Keratinocyte (primary cell): ENCODE data around the gene KIAA1217. TPM values are rescaled to one million over a fixed set of nuclear protein-coding genes. Genes with fewer than 3 reads are reported as not detected.

Experiments
- DNase-seq: peaks from one replicate; pipeline ENCODE4 v3.0.0-alpha.2; 2011; ENCODE audit warnings: low read depth, missing footprints, low spot score
- FAIRE-seq: peaks from 2 replicates; lab custom pipeline; 2011; peaks lifted over from hg19 to GRCh38; lab: Jason Lieb, UNC
- H2AFZ ChIP-seq: 2 replicates; pipeline ENCODE4 v1.6.0; 2012; ENCODE audit warnings: low read length, control low read depth, inconsistent platforms; ENCODE audit not compliant: control insufficient read depth
- H3K27ac ChIP-seq: 2 replicates; pipeline ENCODE4 v1.5.1; 2011; ENCODE audit warnings: low read length; ENCODE audit not compliant: control insufficient read depth, insufficient read depth
- H3K27me3 ChIP-seq: 3 replicates; pipeline ENCODE4 v1.6.0; 2011; ENCODE audit warnings: low read length; ENCODE audit not compliant: control insufficient read depth, insufficient read depth; ENCODE audit errors: extremely low read depth
- H3K36me3 ChIP-seq, 2 experiments: 2 replicates in 1 of 2; 3 replicates in 1 of 2; pipeline ENCODE4 v1.5.1; 2011; ENCODE audit warnings: low read length in 2 of 2, mild to moderate bottlenecking in 1 of 2; ENCODE audit not compliant: control insufficient read depth in 2 of 2, insufficient read depth in 2 of 2; ENCODE audit errors: extremely low read depth in 1 of 2
- H3K4me1 ChIP-seq: 3 replicates; pipeline ENCODE4 v1.5.1; 2011; ENCODE audit warnings: low read length; ENCODE audit not compliant: control insufficient read depth, insufficient read depth; ENCODE audit errors: extremely low read depth
- H3K4me2 ChIP-seq: 3 replicates; pipeline ENCODE4 v1.6.0; 2011; ENCODE audit warnings: low read depth, low read length; ENCODE audit not compliant: control insufficient read depth, insufficient read depth; ENCODE audit errors: extremely low read depth
- H3K4me3 ChIP-seq, 3 experiments: fragments of 200-600 bp in 1 of 3; sonication (generic) in 1 of 3; 2 replicates in 2 of 3; 3 replicates in 1 of 3; pipeline ENCODE4 v1.5.1; 2011 to 2016; ENCODE audit warnings: low read length in 3 of 3, mild to moderate bottlenecking in 3 of 3, control low read depth in 2 of 3, inconsistent platforms in 1 of 3, low read depth in 1 of 3, mixed read lengths in 1 of 3, mixed run types in 1 of 3, moderate library complexity in 1 of 3; ENCODE audit not compliant: control insufficient read depth in 2 of 3, insufficient read depth in 2 of 3; ENCODE audit errors: extremely low read depth in 1 of 3
- H3K79me2 ChIP-seq: 2 replicates; pipeline ENCODE4 v1.6.0; 2012; ENCODE audit warnings: low read length; ENCODE audit not compliant: control insufficient read depth, insufficient read depth
- H3K9ac ChIP-seq: 3 replicates; pipeline ENCODE4 v1.6.0; 2011; ENCODE audit warnings: low read length; ENCODE audit not compliant: control insufficient read depth, insufficient read depth; ENCODE audit errors: extremely low read depth
- H3K9me1 ChIP-seq: 3 replicates; pipeline ENCODE4 v1.6.0; 2011; ENCODE audit warnings: low read length; ENCODE audit not compliant: control insufficient read depth, insufficient read depth; ENCODE audit errors: extremely low read depth
- H3K9me3 ChIP-seq: 2 replicates; pipeline ENCODE4 v1.5.1; 2012; ENCODE audit warnings: low read depth, low read length; ENCODE audit not compliant: control insufficient read depth
- H4K20me1 ChIP-seq: 3 replicates; pipeline ENCODE4 v1.6.0; 2011; ENCODE audit warnings: low read length; ENCODE audit not compliant: control insufficient read depth, insufficient read depth; ENCODE audit errors: extremely low read depth
- CTCF ChIP-seq, 3 experiments: IDR thresholded peaks in 1 of 3; conservative IDR thresholded peaks in 1 of 3; optimal IDR thresholded peaks in 1 of 3; 2 replicates in 2 of 3; 3 replicates in 1 of 3; pipeline versions ENCODE3 to v1.5.1; 2011; ENCODE audit warnings: low read length in 3 of 3, mild to moderate bottlenecking in 3 of 3, moderate library complexity in 2 of 3, control low read depth in 1 of 3, inconsistent platforms in 1 of 3; ENCODE audit not compliant: insufficient read depth in 2 of 3; ENCODE audit errors: extremely low read depth in 1 of 3
- EZH2 ChIP-seq: IDR thresholded peaks from one replicate; pipeline ENCODE4 v1.6.1; 2012; ENCODE audit warnings: inconsistent platforms, mild to moderate bottlenecking, low read length, moderate library complexity
- dilution Hi-C: fragments of 300-500 bp; cut with MboI; formaldehyde crosslinking; loops from one replicate; pipeline ENCODE4 v1.7.0; 2020; ENCODE audit warnings: low sequenced_read_pairs; ENCODE audit not compliant: extremely low pct_ligation_motif_present
- polyA plus RNA-seq, 5 experiments: library from polyadenylated mRNA; depleted of rRNA in 3 of 5; stranded (reverse) in 3 of 5; stranded (forward) in 1 of 5; unstranded in 1 of 5; fragments of >200 nt; gene quantifications; 1 replicate in 1 of 5; 2 replicates in 3 of 5; 3 replicates in 1 of 5; pipeline versions ENCODE4 v1.2.1 to v1.2.3, GENCODE V29; 2011 to 2012; ENCODE audit warnings: missing spikeins in 2 of 5, low read depth in 1 of 5, low replicate concordance in 1 of 5

The KIAA1217 gene
- polyA plus RNA-seq, 1 donor (not counting 4 experiments of a cell fraction or from before 2014, with no cell fraction given): 10.4 TPM

GRCh38 chr10:24397662-24398061 lies 188.7 kb downstream of the KIAA1217 start:
- TF ChIP-seq EZH2 (no peak), CTCF (optimal IDR thresholded peaks at IDR 0.05 in 1 of 3, IDR thresholded peaks at IDR 0.05 in 1 of 3, conservative IDR thresholded peaks at IDR 0.05 in 1 of 3; ENCODE audit: extremely low read depth in 1 of 3, insufficient read depth in 2 of 3, low read length in 3 of 3) (no peak)
- FAIRE-seq (no peak), DNase-seq (no peak)
- H3K4me2 ChIP-seq: no peak overlapping the region
- H3K4me1 ChIP-seq: no peaks in the 10 kb centered on the region
- no peaks in the 10 kb centered on the region for H3K9me3 ChIP-seq
- dilution Hi-C loops: no loop called here
- H4K20me1 ChIP-seq: no peaks in the 10 kb centered on the region
- no peak overlapping the region for H3K27ac ChIP-seq
- no peaks in the 10 kb centered on the region for H3K9me1 ChIP-seq
- H3K79me2 ChIP-seq: no peaks in the 10 kb centered on the region
- no peaks in the 10 kb centered on the region for H3K27me3 ChIP-seq
- H2AFZ ChIP-seq: no peak overlapping the region
- no peak overlapping the region for H3K4me3 ChIP-seq
- H3K36me3 ChIP-seq: peaks cover 0 to 1% of the 10 kb centered on the region in 2 experiments
- no peak overlapping the region for H3K9ac ChIP-seq

DNA sequence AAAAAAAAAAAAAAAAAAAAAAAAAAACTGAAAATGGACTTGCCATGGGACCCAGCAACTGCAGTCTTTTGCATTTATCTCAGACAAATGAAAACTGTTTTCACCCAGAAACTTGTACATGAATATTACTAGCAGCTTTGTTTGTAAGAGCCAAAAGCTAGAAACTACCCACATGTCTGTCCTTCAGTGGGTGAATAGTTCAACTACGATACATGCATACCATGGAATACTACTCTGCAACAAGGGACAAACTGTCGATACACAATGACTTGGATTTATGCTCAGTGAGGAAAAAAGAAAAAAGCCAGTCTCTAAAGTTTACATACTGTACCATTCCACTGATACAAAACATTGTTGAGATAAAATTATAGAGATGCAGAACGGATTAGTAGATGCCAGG lies 195.6 kb downstream of the KIAA1217 start:
- H3K9me3 ChIP-seq: no peaks in the 10 kb centered on the region
- dilution Hi-C loops: no loop called here

More for the DNA sequence above, 195.6 kb downstream of the KIAA1217 start:
- no peak overlapping the region for H3K4me3 ChIP-seq
- no peak overlapping the region for H3K4me2 ChIP-seq
- TF ChIP-seq CTCF (optimal IDR thresholded peaks at IDR 0.05 in 1 of 3, IDR thresholded peaks at IDR 0.05 in 1 of 3, conservative IDR thresholded peaks at IDR 0.05 in 1 of 3; ENCODE audit: extremely low read depth in 1 of 3, insufficient read depth in 2 of 3, low read length in 3 of 3) (no peak), EZH2 (no peak)
- H3K27ac ChIP-seq: no peak overlapping the region
- FAIRE-seq (no peak), DNase-seq (no peak)
- H3K79me2 ChIP-seq: no peaks in the 10 kb centered on the region
- H3K4me1 ChIP-seq: no peaks in the 10 kb centered on the region
- no peaks in the 10 kb centered on the region for H3K9me1 ChIP-seq
- H3K27me3 ChIP-seq: no peaks in the 10 kb centered on the region
- no peaks in the 10 kb centered on the region for H3K36me3 ChIP-seq
- no peak overlapping the region for H2AFZ ChIP-seq
- H3K9ac ChIP-seq: no peak overlapping the region
- no peaks in the 10 kb centered on the region for H4K20me1 ChIP-seq
